Endodermal cell (in vitro differentiated cells): ENCODE data around the gene SGPP1. TPM values are rescaled to one million over a fixed set of nuclear protein-coding genes. Genes with fewer than 3 reads are reported as not detected.

ENCODE experiments used
- DNase-seq: peaks from one replicate; pipeline ENCODE4 v3.0.0-alpha.2; 2017
- H3K27ac ChIP-seq: 2 replicates; pipeline ENCODE4 v1.5.1; 2013; ENCODE audit warnings: mild to moderate bottlenecking, low read depth, low read length, moderate library complexity
- H3K27me3 ChIP-seq: 2 replicates; pipeline ENCODE4 v1.6.1; 2013; ENCODE audit warnings: mild to moderate bottlenecking, low read length, moderate library complexity; ENCODE audit not compliant: insufficient read depth, control insufficient read depth, poor library complexity, severe bottlenecking
- H3K36me3 ChIP-seq: 2 replicates; pipeline ENCODE4 v1.7.0; 2013; ENCODE audit warnings: mild to moderate bottlenecking, low read length, moderate library complexity; ENCODE audit not compliant: control insufficient read depth, insufficient read depth
- H3K4me1 ChIP-seq: one replicate; pipeline ENCODE4 v1.7.0; 2013; ENCODE audit warnings: low read length; ENCODE audit not compliant: control insufficient read depth, insufficient read depth
- H3K4me3 ChIP-seq: 2 replicates; pipeline ENCODE4 v1.5.1; 2013; ENCODE audit warnings: mild to moderate bottlenecking, low read length, moderate library complexity
- H3K9ac ChIP-seq: 2 replicates; pipeline ENCODE4 v1.6.1; 2013; ENCODE audit warnings: mild to moderate bottlenecking, low read length, moderate library complexity; ENCODE audit not compliant: poor library complexity, severe bottlenecking; ENCODE audit errors: extremely low read depth
- H3K9me3 ChIP-seq: 2 replicates; pipeline ENCODE4 v1.6.1; 2013; ENCODE audit warnings: mild to moderate bottlenecking, low read length, moderate library complexity; ENCODE audit not compliant: control insufficient read depth
- H3K27ac Mint-ChIP-seq: 2 replicates; pipeline ENCODE4 v1.8.0; 2020; ENCODE audit warnings: mixed read lengths
- H3K27me3 Mint-ChIP-seq: 2 replicates; pipeline ENCODE4 v1.8.0; 2021; ENCODE audit warnings: mild to moderate bottlenecking, mixed read lengths; ENCODE audit not compliant: insufficient read depth
- H3K36me3 Mint-ChIP-seq: 2 replicates; pipeline ENCODE4 v1.8.0; 2020; ENCODE audit warnings: low read depth, mixed read lengths
- H3K4me1 Mint-ChIP-seq: 2 replicates; pipeline ENCODE4 v1.8.0; 2020; ENCODE audit warnings: mixed read lengths
- H3K4me3 Mint-ChIP-seq: 2 replicates; pipeline ENCODE4 v1.8.0; 2020; ENCODE audit warnings: mild to moderate bottlenecking, moderate library complexity, mixed read lengths
- H3K9me3 Mint-ChIP-seq: 2 replicates; pipeline ENCODE4 v1.8.0; 2020; ENCODE audit warnings: mild to moderate bottlenecking, mixed read lengths
- WGBS, 2 experiments: methylation state at CpG; one replicate each; pipeline versions ENCODE4 v1.1.5 to v1.1.7; 2013; ENCODE audit warnings: missing lambda C conversion rate in 2 of 2, mixed read lengths in 1 of 2; ENCODE audit not compliant: insufficient coverage in 1 of 2, insufficient read length in 1 of 2; 5-methylcytosine and 5-hydroxymethylcytosine counted together
- total RNA-seq, 2 donors: library from RNA; stranded (reverse); fragmentation: NEBNext Ultra II Directional in 1 of 2; extraction: Animal tissue kit (Norgen Biotek cat#: 25700) in 1 of 2; gene quantifications; 2 replicates in 1 of 2; 3 replicates in 1 of 2; pipeline ENCODE4 v1.2.1, GENCODE V29; 2021
- TF ChIP-seq, protein P1 (sequence below): fragments of 200-600 bp; sonication (generic); conservative IDR thresholded peaks from 2 replicates; pipeline ENCODE4 v1.5.0; 2021; ENCODE audit warnings: antibody characterized with exemption, mild to moderate bottlenecking

The SGPP1 gene
- total RNA-seq, 2 donors from 2014 or later: 15.5 to 18.4 TPM

DNA sequence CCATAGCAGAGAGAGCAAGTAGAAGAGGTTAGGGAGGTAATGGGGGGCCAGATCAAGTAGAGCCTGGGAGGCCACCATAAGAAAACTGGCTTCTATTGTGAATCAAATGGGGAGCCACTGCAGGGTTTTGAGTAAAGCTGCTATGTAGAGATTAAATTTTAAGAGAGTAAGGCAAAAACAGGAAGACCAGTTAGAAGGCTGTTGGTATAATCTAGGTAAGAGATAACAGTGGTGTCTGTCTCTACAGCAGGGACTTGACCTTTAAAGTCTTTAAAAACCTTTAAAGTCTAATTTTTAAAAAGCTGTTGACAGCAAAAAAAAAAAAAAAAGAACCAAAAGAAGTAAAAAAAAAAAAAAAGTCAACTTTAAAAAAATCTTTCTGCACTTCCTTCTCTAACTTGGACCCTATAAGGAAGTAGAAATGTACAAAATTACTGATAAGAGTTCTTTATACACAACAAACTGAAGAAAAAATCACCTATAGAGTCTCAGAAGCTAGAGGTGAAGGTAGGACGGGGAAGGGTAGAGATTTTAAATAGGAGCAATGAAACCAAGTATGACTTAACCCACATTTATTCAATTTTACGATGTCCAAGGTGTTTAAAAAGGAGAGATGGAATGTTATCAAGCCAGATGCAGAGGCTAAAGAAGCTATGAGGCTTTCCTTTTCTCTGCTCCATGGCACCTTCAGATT, 26.1 kb downstream of the SGPP1 start:
- Histone ChIP-seq H3K36me3 (no peaks in the 10 kb centered on the region), H3K27me3 (no peaks in the 10 kb centered on the region), H3K9me3 (no peaks in the 10 kb centered on the region), H3K9ac (no peak overlapping the region), H3K27ac (no peak overlapping the region), H3K4me1 (no peaks in the 10 kb centered on the region), H3K4me3 (no peak overlapping the region)
- Mint-ChIP-seq H3K4me1 (peaks cover 9% of the 10 kb centered on the region), H3K36me3 (no peaks in the 10 kb centered on the region), H3K27me3 (no peaks in the 10 kb centered on the region), H3K9me3 (no peaks in the 10 kb centered on the region), H3K4me3 (no peak overlapping the region), H3K27ac (no peak overlapping the region)
- TF ChIP-seq, protein P1, sequence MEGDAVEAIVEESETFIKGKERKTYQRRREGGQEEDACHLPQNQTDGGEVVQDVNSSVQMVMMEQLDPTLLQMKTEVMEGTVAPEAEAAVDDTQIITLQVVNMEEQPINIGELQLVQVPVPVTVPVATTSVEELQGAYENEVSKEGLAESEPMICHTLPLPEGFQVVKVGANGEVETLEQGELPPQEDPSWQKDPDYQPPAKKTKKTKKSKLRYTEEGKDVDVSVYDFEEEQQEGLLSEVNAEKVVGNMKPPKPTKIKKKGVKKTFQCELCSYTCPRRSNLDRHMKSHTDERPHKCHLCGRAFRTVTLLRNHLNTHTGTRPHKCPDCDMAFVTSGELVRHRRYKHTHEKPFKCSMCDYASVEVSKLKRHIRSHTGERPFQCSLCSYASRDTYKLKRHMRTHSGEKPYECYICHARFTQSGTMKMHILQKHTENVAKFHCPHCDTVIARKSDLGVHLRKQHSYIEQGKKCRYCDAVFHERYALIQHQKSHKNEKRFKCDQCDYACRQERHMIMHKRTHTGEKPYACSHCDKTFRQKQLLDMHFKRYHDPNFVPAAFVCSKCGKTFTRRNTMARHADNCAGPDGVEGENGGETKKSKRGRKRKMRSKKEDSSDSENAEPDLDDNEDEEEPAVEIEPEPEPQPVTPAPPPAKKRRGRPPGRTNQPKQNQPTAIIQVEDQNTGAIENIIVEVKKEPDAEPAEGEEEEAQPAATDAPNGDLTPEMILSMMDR: no peak
- no peak for DNase-seq
- 90 to 100% methylated on average over 1 to 2 of the region's 2 CpGs for WGBS, 2 experiments

DNA sequence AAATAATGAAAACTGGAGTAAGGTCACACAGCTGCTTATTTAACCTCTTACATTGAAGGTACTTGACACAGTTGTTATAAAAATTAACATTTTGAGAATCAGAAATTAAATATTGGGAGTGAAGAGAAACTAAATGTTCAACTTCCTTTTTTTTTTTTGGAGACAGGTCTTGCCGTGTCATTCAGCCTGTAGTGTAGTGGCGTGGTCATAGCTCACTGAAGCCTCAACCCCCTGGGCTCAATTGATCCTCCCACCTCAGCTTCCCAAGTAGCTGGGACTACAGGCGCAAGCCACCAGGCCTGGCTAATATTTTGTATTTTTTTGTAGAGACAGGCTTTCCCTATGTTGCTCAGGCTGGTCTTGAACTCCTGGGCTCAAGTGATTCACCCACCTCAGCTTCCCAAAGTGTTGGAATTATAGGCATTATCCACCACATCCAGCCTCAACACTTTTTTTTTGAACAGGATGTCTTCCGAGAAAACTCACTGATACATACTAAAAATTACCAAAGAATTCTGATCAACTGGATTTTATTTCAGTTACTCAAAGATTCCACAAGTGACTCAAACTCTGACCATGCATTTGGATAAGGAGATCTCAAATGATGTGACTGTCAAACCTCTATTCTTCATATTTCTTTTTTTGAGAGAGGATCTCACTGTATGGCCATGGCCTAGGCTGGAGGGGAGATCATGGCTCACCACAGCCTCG, 35.4 kb downstream of the SGPP1 start:
- no peaks in the 10 kb centered on the region for H3K36me3 ChIP-seq
- no peaks in the 10 kb centered on the region for H3K4me1 ChIP-seq
- WGBS, 2 experiments: 96 to 100% methylated on average over 2 to 5 of the region's 5 CpGs
- TF ChIP-seq, protein P1: no peak
- Mint-ChIP-seq H3K9me3 (no peaks in the 10 kb centered on the region), H3K27me3 (no peaks in the 10 kb centered on the region), H3K4me3 (no peak overlapping the region), H3K36me3 (peaks cover 4% of the 10 kb centered on the region), H3K27ac (no peak overlapping the region), H3K4me1 (no peaks in the 10 kb centered on the region)
- no peaks in the 10 kb centered on the region for H3K9me3 ChIP-seq
- H3K27me3 ChIP-seq: no peaks in the 10 kb centered on the region
- H3K9ac ChIP-seq: no peak overlapping the region
- no peak for DNase-seq
- no peak overlapping the region for H3K4me3 ChIP-seq
- no peak overlapping the region for H3K27ac ChIP-seq

DNA sequence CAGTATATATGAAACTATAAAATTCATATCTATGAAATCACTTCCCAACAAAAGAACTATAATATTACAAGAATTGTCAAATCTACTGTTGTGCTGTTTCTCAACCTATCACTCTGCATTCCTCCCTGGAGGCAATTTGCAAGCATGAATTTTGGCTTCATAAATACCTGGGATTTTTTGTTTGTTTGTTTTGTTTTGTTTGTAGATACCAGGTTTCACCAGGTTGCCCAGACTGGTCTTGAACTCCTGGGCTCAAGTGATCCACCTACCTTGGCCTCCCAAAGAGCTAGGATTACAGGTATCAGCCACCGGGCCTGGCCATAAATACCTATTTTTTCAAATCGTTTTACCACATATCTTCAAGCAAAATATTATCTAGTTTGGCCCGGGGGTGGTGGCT, 38.7 kb downstream of the SGPP1 start:
- Histone ChIP-seq H3K27ac (no peak overlapping the region), H3K27me3 (no peaks in the 10 kb centered on the region), H3K9me3 (no peaks in the 10 kb centered on the region), H3K36me3 (peaks cover 5% of the 10 kb centered on the region), H3K4me3 (no peak overlapping the region), H3K9ac (no peak overlapping the region), H3K4me1 (no peaks in the 10 kb centered on the region)
- WGBS, 2 experiments: 70 to 87% methylated on average over 2 to 3 of the region's 3 CpGs
- Mint-ChIP-seq H3K27ac (no peak overlapping the region), H3K4me3 (no peak overlapping the region), H3K36me3 (peaks cover 4% of the 10 kb centered on the region), H3K9me3 (no peaks in the 10 kb centered on the region), H3K27me3 (no peaks in the 10 kb centered on the region), H3K4me1 (no peaks in the 10 kb centered on the region)
- no peak for DNase-seq
- TF ChIP-seq, protein P1: no peak
